Caco-2 (cell line): ENCODE data around the gene PWP1. TPM values are rescaled to one million over a fixed set of nuclear protein-coding genes. Genes with fewer than 3 reads are reported as not detected.

Experiments used
- BruUV-seq: library from RNA; stranded (reverse); fragments of 400-500 nt; replicated peaks from 2 replicates; lab custom pipeline; 2021; lab: Mats Ljungman, UMichigan
- CTCF ChIA-PET: fragments of 300-600 bp; sonication (Branson Sonifier 250); formaldehyde crosslinking; loops from one replicate; lab custom pipeline; 2022; ENCODE audit warnings: antibody characterized with exemption; lab: Charles Lee
- POLR2A ChIA-PET: fragments of 300-600 bp; sonication (Branson Sonifier 250); formaldehyde crosslinking; loops from one replicate; lab custom pipeline; 2022; ENCODE audit warnings: antibody characterized with exemption; lab: Charles Lee
- DNase-seq, 2 experiments: peaks; one replicate each; pipeline versions ENCODE4 v3.0.0 to v3.0.0-alpha.2; 2020 to 2022
- H3K27me3 ChIP-seq: replicated peaks from 2 replicates; pipeline ENCODE4 v1.6.0; 2011; ENCODE audit warnings: low read length; ENCODE audit not compliant: control insufficient read depth, insufficient read depth
- H3K36me3 ChIP-seq: 2 replicates; pipeline ENCODE4 v1.5.1; 2011; ENCODE audit warnings: low read length; ENCODE audit not compliant: control insufficient read depth, insufficient read depth
- H3K4me1 ChIP-seq: fragments of 250-450 bp; sonication (Bioruptor Pico); 2 replicates; pipeline ENCODE4 v1.5.1; 2020; ENCODE audit warnings: mild to moderate bottlenecking
- H3K4me3 ChIP-seq: 2 replicates; pipeline ENCODE4 v1.5.1; 2011; ENCODE audit warnings: low read depth, mild to moderate bottlenecking, control low read depth, low read length
- H3K9me3 ChIP-seq: fragments of 250-450 bp; sonication (Bioruptor Pico); 2 replicates; pipeline ENCODE4 v1.5.1; 2020; ENCODE audit warnings: mild to moderate bottlenecking, moderate library complexity
- H3K27ac Mint-ChIP-seq: one replicate; pipeline ENCODE4 v1.8.0; 2022; ENCODE audit warnings: mixed read lengths; ENCODE audit not compliant: unreplicated experiment
- H3K27me3 Mint-ChIP-seq: one replicate; pipeline ENCODE4 v1.8.0; 2022; ENCODE audit warnings: mixed read lengths; ENCODE audit not compliant: insufficient read depth, unreplicated experiment
- H3K36me3 Mint-ChIP-seq: one replicate; pipeline ENCODE4 v1.8.0; 2022; ENCODE audit warnings: mild to moderate bottlenecking, mixed read lengths; ENCODE audit not compliant: insufficient read depth, unreplicated experiment
- H3K4me1 Mint-ChIP-seq: one replicate; pipeline ENCODE4 v1.8.0; 2022; ENCODE audit warnings: low read depth, mixed read lengths; ENCODE audit not compliant: unreplicated experiment
- H3K4me3 Mint-ChIP-seq: one replicate; pipeline ENCODE4 v1.8.0; 2022; ENCODE audit warnings: mild to moderate bottlenecking, moderate library complexity, mixed read lengths; ENCODE audit not compliant: unreplicated experiment
- H3K9me3 Mint-ChIP-seq: one replicate; pipeline ENCODE4 v1.8.0; 2022; ENCODE audit warnings: mixed read lengths; ENCODE audit not compliant: unreplicated experiment
- CTCF ChIP-seq, 2 experiments: fragments of 200-600 bp in 1 of 2; IDR thresholded peaks; 1 replicate in 1 of 2; 2 replicates in 1 of 2; pipeline versions ENCODE4 v1.5.1 to v1.8.0; 2011 to 2022; ENCODE audit warnings: antibody characterized with exemption in 1 of 2, control low read depth in 1 of 2, inconsistent platforms in 1 of 2, low read depth in 1 of 2, low read length in 1 of 2, mild to moderate bottlenecking in 1 of 2, moderate library complexity in 1 of 2; ENCODE audit not compliant: insufficient read depth in 1 of 2, severe bottlenecking in 1 of 2, unreplicated experiment in 1 of 2
- intact Hi-C: fragments of 100-400 bp; cut with micrococcal nuclease; formaldehyde crosslinking; loops from one replicate; pipeline ENCODE4 v1.10.0; 2022; ENCODE audit not compliant: unreplicated experiment
- total RNA-seq: library from RNA; stranded (reverse); gene quantifications from 2 replicates; pipeline ENCODE4 v1.2.3, GENCODE V29; 2022

Gene PWP1
- total RNA-seq, 1 experiment from 2014 or later = 44.6 TPM

- intact Hi-C loops = no loop called here
- H3K36me3 ChIP-seq = no peaks in the 10 kb centered on the region
- Mint-ChIP-seq H3K9me3 (no peaks in the 10 kb centered on the region), H3K4me3 (no peak overlapping the region), H3K36me3 (no peaks in the 10 kb centered on the region), H3K4me1 (no peaks in the 10 kb centered on the region), H3K27me3 (peaks cover 7% of the 10 kb centered on the region), H3K27ac (no peak overlapping the region)
- BruUV-seq = no TSS peak
- no peak for TF ChIP-seq CTCF (IDR thresholded peaks at IDR 0.05; ENCODE audit: insufficient read depth in 1 of 2, low read depth in 1 of 2, low read length in 1 of 2, severe bottlenecking in 1 of 2, unreplicated experiment in 1 of 2)
- DNase-seq = no peak
- no peaks in the 10 kb centered on the region for H3K9me3 ChIP-seq
- no peak overlapping the region for H3K4me3 ChIP-seq
- POLR2A ChIA-PET = no interaction called here
- no peaks in the 10 kb centered on the region; the same call in 1 of the 2 replicates for H3K27me3 ChIP-seq
- H3K4me1 ChIP-seq = no peaks in the 10 kb centered on the region
- CTCF ChIA-PET = interaction anchor here (1.5 kb wide), 1 partner anchor 15 kb away, joined by 7 read pairs; no protein-coding TSS in a partner anchor
Measured at GRCh38 chr12:107660861-107661415, 24.7 kb upstream of the PWP1 start.

- CTCF ChIA-PET = no interaction called here
- no peak for TF ChIP-seq CTCF (IDR thresholded peaks at IDR 0.05; ENCODE audit: insufficient read depth in 1 of 2, low read depth in 1 of 2, low read length in 1 of 2, severe bottlenecking in 1 of 2, unreplicated experiment in 1 of 2)
- no peak overlapping the region for H3K4me3 Mint-ChIP-seq
Measured at GRCh38 chr12:107661830-107662229, 23.8 kb upstream of the PWP1 start.

GRCh38 chr12:107662484-107662883 lies 23.1 kb upstream of the PWP1 start:
- CTCF ChIA-PET = no interaction called here
- no peaks in the 10 kb centered on the region for H3K9me3 ChIP-seq
- H3K27me3 ChIP-seq = no peaks in the 10 kb centered on the region; the same call in 1 of the 2 replicates
- H3K27ac Mint-ChIP-seq = no peak overlapping the region
- H3K9me3 Mint-ChIP-seq = no peaks in the 10 kb centered on the region
- no peak for DNase-seq
- no peaks in the 10 kb centered on the region for H3K4me1 ChIP-seq
- no peak overlapping the region for H3K4me3 ChIP-seq
- H3K4me1 Mint-ChIP-seq = no peaks in the 10 kb centered on the region
- no TSS peak for BruUV-seq
- intact Hi-C loops = no loop called here
- POLR2A ChIA-PET = no interaction called here
- no peak overlapping the region for H3K4me3 Mint-ChIP-seq
- peaks cover 9% of the 10 kb centered on the region for H3K27me3 Mint-ChIP-seq
- no peaks in the 10 kb centered on the region for H3K36me3 ChIP-seq
- H3K36me3 Mint-ChIP-seq = no peaks in the 10 kb centered on the region
- no peak for TF ChIP-seq CTCF (IDR thresholded peaks at IDR 0.05; ENCODE audit: insufficient read depth in 1 of 2, low read depth in 1 of 2, low read length in 1 of 2, severe bottlenecking in 1 of 2, unreplicated experiment in 1 of 2)

More at GRCh38 chr12:107661830-107662229, 23.8 kb upstream of the PWP1 start:
- H3K36me3 Mint-ChIP-seq = no peaks in the 10 kb centered on the region
- no peaks in the 10 kb centered on the region for H3K4me1 ChIP-seq
- H3K9me3 ChIP-seq = no peaks in the 10 kb centered on the region
- intact Hi-C loops = no loop called here
- BruUV-seq = no TSS peak
- H3K27me3 ChIP-seq = no peaks in the 10 kb centered on the region; the same call in 1 of the 2 replicates
- no peaks in the 10 kb centered on the region for H3K9me3 Mint-ChIP-seq
- POLR2A ChIA-PET = no interaction called here
- no peak for DNase-seq
- H3K4me3 ChIP-seq = no peak overlapping the region
- H3K4me1 Mint-ChIP-seq = no peaks in the 10 kb centered on the region
- H3K36me3 ChIP-seq = no peaks in the 10 kb centered on the region
- no peak overlapping the region for H3K27ac Mint-ChIP-seq
- peaks cover 7% of the 10 kb centered on the region for H3K27me3 Mint-ChIP-seq
